ENCODE results near the gene ZNF681.

The ZNF681 gene

DNA sequence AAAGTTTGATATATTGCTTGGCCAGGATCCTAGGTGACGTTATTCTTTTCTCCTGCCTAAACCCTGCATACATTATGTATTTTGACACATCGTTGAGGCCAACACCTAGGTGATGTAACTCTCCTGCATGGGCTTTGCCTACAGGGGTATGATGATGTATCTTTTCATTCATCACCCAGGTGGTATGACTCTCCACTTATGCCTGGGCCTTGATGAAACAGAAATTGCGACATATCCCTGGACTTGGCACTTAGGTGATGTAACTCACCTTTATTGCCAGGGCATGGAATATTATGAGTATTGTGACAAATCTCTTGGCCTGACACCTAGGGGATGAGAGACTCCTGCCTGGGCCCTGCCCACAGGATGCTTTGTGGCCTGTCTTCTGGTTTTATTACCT lies 18.5 kb upstream of the ZNF681 start:
- TF ChIP-seq, protein P1, sequence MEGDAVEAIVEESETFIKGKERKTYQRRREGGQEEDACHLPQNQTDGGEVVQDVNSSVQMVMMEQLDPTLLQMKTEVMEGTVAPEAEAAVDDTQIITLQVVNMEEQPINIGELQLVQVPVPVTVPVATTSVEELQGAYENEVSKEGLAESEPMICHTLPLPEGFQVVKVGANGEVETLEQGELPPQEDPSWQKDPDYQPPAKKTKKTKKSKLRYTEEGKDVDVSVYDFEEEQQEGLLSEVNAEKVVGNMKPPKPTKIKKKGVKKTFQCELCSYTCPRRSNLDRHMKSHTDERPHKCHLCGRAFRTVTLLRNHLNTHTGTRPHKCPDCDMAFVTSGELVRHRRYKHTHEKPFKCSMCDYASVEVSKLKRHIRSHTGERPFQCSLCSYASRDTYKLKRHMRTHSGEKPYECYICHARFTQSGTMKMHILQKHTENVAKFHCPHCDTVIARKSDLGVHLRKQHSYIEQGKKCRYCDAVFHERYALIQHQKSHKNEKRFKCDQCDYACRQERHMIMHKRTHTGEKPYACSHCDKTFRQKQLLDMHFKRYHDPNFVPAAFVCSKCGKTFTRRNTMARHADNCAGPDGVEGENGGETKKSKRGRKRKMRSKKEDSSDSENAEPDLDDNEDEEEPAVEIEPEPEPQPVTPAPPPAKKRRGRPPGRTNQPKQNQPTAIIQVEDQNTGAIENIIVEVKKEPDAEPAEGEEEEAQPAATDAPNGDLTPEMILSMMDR (conservative IDR thresholded peaks at IDR 0.05; ENCODE audit: low read depth): no peak
- DNase-seq (ENCODE audit: low spot score): no peak
- POLR2A ChIA-PET (ENCODE audit: low non-redundant PET): no interaction called here
- CTCF ChIA-PET: no interaction called here
- no peak overlapping the region for H3K27ac ChIP-seq

DNA sequence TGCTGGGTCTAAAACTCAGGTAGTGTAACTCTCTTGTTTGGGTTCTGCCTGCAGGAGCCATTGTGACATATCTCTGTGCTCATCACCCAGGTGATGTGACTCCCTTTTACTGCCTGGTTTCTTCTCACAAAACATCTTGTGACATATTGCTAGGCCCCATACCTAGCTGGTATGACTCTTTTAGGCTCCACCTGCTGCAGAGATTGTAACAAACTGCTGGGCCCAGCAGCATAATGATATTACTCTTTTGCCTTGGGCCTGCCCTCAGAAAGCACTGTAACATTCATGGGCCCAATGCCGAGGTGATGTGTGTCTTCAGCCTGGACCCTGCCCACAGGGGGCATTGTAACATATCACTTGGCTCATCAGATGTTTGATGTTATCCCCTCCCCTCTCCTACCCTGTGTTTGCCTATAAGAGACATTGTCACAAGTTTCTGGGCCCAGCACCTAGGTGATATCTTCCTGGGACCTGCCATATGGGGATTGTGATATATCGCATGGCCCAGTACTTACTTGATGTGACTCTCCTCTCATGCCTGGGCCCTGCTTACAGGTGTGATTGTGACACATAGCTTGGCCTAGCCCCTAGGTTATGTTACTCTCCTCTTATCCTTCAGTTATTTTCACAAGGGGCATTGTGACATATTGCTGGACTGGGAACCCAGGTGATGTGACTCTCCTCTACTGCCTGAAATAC lies 18.0 kb upstream of the ZNF681 start:
- TF ChIP-seq, protein P1 (conservative IDR thresholded peaks at IDR 0.05; ENCODE audit: low read depth): no peak
- no peak for DNase-seq (ENCODE audit: low spot score)
- ChIA-PET CTCF (no interaction called here), POLR2A (ENCODE audit: low non-redundant PET) (no interaction called here)
- no peak overlapping the region for H3K27ac ChIP-seq

DNA sequence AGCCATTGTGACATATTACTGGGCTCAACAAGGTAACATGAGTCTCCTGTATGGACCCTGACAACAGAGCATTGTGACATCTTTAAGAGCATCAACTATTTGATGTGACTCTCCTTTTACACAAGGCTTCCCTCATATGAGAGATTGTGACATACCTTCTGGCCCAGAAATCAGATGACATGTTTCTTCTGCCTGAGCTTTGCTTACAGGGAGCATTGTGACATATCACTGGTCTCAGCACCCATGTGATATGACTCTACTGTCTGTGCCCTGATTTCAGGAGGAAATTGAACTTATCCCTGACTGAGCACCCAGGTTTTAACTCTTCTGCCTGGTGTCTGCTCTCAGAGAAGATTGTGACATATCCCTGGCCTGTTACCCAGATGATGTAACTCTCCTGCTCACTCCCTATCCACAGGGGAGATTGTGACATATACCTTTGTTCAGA lies 15.9 kb upstream of the ZNF681 start:
- ChIA-PET CTCF (no interaction called here), POLR2A (ENCODE audit: low non-redundant PET) (no interaction called here)
- TF ChIP-seq, protein P1 (conservative IDR thresholded peaks at IDR 0.05; ENCODE audit: low read depth): no peak
- no peak overlapping the region for H3K27ac ChIP-seq
- DNase-seq (ENCODE audit: low spot score): no peak

DNA sequence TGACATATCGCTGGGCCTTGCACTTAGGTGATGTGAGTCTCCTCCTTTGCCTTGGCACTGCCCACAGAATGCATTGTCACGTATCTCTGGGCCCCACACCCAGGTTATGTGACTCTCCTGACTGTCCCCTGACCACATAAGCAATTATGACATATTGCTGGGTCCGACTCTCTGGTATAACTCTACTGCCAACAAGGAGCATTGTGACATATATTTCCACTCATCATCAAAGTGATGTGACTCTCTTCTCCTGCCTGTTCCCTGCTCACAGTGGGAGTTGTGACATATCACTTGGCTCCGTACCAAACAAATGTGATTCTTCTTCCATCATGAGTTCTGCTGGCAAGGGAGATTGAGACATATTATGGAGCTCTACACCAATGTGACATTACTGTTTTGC lies 15.4 kb upstream of the ZNF681 start:
- CTCF ChIA-PET: no interaction called here
- POLR2A ChIA-PET (ENCODE audit: low non-redundant PET): no interaction called here
- DNase-seq (ENCODE audit: low spot score): no peak
- no peak overlapping the region for H3K27ac ChIP-seq
- TF ChIP-seq, protein P1 (conservative IDR thresholded peaks at IDR 0.05; ENCODE audit: low read depth): no peak

DNA sequence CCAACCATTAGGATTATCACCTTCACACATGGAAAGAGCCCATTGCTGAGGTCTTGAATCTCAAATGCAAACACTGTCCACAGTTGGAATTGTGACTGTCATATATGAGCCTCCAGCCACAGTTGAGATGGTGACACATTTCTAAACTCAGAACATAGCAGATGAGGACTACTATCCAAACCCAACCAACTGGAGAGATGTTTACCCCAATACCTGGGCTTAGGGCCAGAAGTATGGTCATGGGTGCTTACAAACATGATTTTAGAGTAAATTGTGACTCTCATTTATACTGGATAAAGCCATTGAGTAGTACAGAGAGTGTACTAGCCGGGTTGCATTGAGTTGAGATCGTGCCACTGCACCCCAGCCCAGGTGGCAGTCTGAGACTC lies 14.0 kb upstream of the ZNF681 start:
- TF ChIP-seq, protein P1 (conservative IDR thresholded peaks at IDR 0.05; ENCODE audit: low read depth): no peak
- DNase-seq (ENCODE audit: low spot score): no peak
- ChIA-PET CTCF (interaction anchor here (0.7 kb wide), 1 partner anchor 14 kb away, joined by 5 read pairs; no protein-coding TSS in a partner anchor), POLR2A (ENCODE audit: low non-redundant PET) (no interaction called here)
- no peak overlapping the region for H3K27ac ChIP-seq

DNA sequence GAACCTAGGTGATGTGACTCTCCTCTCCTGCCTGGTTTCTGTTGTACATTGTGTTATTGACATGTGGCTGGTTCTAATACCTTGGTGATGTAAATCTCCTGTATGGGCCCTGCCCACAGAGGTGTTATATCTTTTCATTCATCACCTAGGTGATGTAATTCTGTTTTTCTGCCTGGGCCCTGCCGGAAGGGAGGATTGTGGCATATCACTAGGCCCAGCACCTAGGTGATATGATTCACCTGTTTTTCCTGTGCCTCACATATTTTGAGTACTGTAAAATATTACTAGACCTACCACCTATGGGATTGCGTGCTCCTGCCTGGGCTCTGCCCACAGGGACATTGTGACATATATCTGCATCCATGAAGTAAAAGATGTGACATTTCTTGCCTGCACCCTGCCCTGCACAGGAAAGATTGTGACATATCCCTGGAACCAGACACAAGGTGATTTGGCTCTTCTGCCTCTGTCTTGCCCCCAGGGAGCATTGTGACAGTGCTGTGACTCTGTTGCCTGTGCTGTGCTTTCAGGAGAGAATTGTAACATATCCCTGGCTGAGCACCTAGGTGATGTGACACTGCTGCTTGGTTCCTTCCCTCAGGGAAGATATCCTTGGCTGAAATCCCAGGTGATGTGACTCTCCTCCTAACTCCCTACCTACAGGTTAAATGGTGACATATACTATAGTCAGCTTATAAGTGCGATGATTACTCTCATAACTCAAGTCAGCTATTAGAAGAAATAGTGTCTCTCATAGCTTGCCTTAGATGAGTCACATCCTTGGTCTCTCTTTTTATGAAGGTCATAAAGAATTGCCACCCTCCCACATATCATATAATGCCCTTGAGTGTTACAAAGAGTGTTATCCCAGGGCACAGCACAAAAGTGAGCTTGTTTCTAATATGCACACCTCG lies 13.3 kb upstream of the ZNF681 start:
- ChIA-PET CTCF (interaction anchor here (0.7 kb wide), 1 partner anchor 15 kb away, joined by 5 read pairs; no protein-coding TSS in a partner anchor), POLR2A (ENCODE audit: low non-redundant PET) (no interaction called here)
- no peak overlapping the region for H3K27ac ChIP-seq
- no peak for DNase-seq (ENCODE audit: low spot score)
- TF ChIP-seq, protein P1 (conservative IDR thresholded peaks at IDR 0.05; ENCODE audit: low read depth): no peak

Measured in RWPE1 (cell line).